ENCODE data around the gene PADI4. TPM values are rescaled to one million over a fixed set of nuclear protein-coding genes. Genes with fewer than 3 reads are reported as not detected.

Gene PADI4
- total RNA-seq, 3 donors from 2014 or later = 0.22 TPM; not detected in 2

GRCh38 chr1:17301767-17302166 lies 6.2 kb upstream of the PADI4 start:
- no peak for TF ChIP-seq CTCF (IDR thresholded peaks at IDR 0.05)
- DNase-seq (no peak), ATAC-seq (no peak)
- no peaks in the 10 kb centered on the region for H3K4me1 ChIP-seq (ENCODE audit: low read depth)
- no peaks in the 10 kb centered on the region for H3K36me3 ChIP-seq (ENCODE audit: low read depth)
- intact Hi-C loops (cut with DNase I, micrococcal nuclease) = no loop called here
- peaks cover 11% of the 10 kb centered on the region for H3K9me3 ChIP-seq
- H3K4me3 ChIP-seq = no peak overlapping the region

GRCh38 chr1:17304151-17304825 lies 3.7 kb upstream of the PADI4 start:
- no peak for TF ChIP-seq CTCF (IDR thresholded peaks at IDR 0.05)
- intact Hi-C loops (cut with DNase I, micrococcal nuclease) = no loop called here
- Histone ChIP-seq H3K4me1 (ENCODE audit: low read depth) (no peaks in the 10 kb centered on the region), H3K9me3 (peaks cover 11% of the 10 kb centered on the region), H3K4me3 (no peak overlapping the region), H3K36me3 (ENCODE audit: low read depth) (no peaks in the 10 kb centered on the region)
- ATAC-seq (no peak), DNase-seq (no peak)

GRCh38 chr1:17304826-17305175 lies 3.2 kb upstream of the PADI4 start:
- no peak for TF ChIP-seq CTCF (IDR thresholded peaks at IDR 0.05)
- peaks cover 11% of the 10 kb centered on the region for H3K9me3 ChIP-seq

DNA sequence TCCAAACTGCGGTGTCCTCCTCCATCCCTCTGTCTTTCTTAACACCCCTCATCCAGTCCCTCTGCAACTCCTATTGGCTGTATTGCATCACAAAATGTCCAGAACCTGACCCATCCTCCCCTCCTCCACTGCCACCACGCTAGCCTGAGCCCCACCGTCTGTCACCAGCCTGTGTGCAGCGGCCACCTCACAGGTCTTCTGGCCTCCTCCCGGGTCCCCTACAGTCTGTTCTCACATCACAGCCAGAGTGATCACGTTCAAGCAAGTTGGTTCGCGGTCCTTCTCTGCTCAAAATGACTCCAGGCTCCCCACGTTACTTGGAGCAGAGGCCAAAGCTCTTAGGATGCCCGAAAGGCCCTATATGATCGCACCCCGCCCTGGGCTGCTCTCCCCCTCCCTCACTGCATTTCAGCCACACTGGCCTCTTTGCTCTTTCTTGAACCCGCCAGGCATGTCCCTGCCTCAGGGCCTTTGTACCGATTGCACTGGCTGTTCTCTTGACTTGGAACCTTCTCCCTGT lies 2.4 kb upstream of the PADI4 start:
- no peaks in the 10 kb centered on the region for H3K36me3 ChIP-seq (ENCODE audit: low read depth)
- TF ChIP-seq CTCF (IDR thresholded peaks at IDR 0.05) = no peak
- intact Hi-C loops (cut with DNase I, micrococcal nuclease) = no loop called here
- peaks cover 10% of the 10 kb centered on the region for H3K9me3 ChIP-seq
- ATAC-seq (no peak), DNase-seq (no peak)
- H3K4me1 ChIP-seq (ENCODE audit: low read depth) = no peaks in the 10 kb centered on the region
- no peak overlapping the region for H3K4me3 ChIP-seq

More at GRCh38 chr1:17304826-17305175, 3.2 kb upstream of the PADI4 start:
- intact Hi-C loops (cut with DNase I, micrococcal nuclease) = no loop called here
- Histone ChIP-seq H3K4me3 (no peak overlapping the region), H3K4me1 (ENCODE audit: low read depth) (no peaks in the 10 kb centered on the region), H3K36me3 (ENCODE audit: low read depth) (no peaks in the 10 kb centered on the region)
- DNase-seq (no peak), ATAC-seq (no peak)

DNA sequence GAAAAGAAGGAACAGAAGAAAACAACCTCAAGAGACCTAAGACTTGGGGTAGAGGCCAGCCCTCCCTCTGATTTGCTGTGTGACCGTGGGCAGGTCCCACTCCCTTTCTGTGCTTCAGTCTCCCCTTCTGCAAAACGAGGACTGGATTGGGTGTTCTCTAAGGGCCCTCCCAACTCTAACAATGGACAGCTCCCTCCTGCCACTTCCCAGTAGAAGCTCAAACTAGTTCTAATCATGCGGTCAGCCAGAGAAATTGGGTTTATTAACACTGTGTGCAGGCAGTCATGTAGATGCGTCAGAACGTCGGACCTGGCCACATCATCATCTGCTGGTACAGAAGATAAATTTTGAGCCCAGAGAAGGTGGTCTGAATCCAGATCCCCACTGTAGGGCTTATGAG lies 1.6 kb upstream of the PADI4 start:
- no peaks in the 10 kb centered on the region for H3K36me3 ChIP-seq (ENCODE audit: low read depth)
- no peak overlapping the region for H3K4me3 ChIP-seq
- H3K9me3 ChIP-seq = peaks cover 5% of the 10 kb centered on the region
- DNase-seq = no peak
- H3K4me1 ChIP-seq (ENCODE audit: low read depth) = no peaks in the 10 kb centered on the region
- intact Hi-C loops (cut with DNase I, micrococcal nuclease) = no loop called here
- TF ChIP-seq CTCF (IDR thresholded peaks at IDR 0.05) = no peak
- no peak for ATAC-seq
